OCI-LY3 (cell line): Measurements from ENCODE around the gene ZNF555.

Experiments used
- EZH2phosphoT487 ChIP-seq: fragments of 200-600 bp; shearing (Covaris generic); IDR thresholded peaks from 2 replicates; pipeline ENCODE4 v1.6.1; 2018; ENCODE audit warnings: antibody characterized with exemption, mixed run types, low read depth
- TF ChIP-seq, protein P1 (sequence below): fragments of 200-600, 300-600 bp; sonication (generic); IDR thresholded peaks from 2 replicates; pipeline ENCODE4 v1.5.1; 2014; ENCODE audit warnings: antibody characterized with exemption, low read length, low read depth

DNA sequence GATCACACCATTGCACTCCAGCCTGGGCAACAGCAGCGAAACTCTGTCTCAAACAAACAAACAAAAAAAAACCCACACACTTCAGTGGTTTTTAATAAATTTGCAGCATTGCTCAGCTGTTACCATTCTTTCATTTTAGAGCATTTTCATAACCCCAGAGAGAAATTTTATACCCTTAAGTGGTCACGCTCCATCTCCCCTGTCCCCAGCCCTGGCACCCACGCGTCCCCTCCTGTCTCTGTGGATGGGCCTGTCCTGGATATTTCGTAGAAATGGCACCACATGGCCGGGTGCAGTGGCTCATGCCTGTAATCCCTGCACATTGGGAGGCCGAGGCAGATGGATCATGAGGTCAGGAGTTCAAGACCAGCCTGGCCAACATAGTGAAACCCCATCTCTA, 48.1 kb upstream of the ZNF555 start:
- TF ChIP-seq, protein P1, sequence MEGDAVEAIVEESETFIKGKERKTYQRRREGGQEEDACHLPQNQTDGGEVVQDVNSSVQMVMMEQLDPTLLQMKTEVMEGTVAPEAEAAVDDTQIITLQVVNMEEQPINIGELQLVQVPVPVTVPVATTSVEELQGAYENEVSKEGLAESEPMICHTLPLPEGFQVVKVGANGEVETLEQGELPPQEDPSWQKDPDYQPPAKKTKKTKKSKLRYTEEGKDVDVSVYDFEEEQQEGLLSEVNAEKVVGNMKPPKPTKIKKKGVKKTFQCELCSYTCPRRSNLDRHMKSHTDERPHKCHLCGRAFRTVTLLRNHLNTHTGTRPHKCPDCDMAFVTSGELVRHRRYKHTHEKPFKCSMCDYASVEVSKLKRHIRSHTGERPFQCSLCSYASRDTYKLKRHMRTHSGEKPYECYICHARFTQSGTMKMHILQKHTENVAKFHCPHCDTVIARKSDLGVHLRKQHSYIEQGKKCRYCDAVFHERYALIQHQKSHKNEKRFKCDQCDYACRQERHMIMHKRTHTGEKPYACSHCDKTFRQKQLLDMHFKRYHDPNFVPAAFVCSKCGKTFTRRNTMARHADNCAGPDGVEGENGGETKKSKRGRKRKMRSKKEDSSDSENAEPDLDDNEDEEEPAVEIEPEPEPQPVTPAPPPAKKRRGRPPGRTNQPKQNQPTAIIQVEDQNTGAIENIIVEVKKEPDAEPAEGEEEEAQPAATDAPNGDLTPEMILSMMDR, result no peak
- TF ChIP-seq EZH2phosphoT487, result no peak
